Caco-2 (cell line): ENCODE measurements around the gene GPC5. TPM values are rescaled to one million over a fixed set of nuclear protein-coding genes. Genes with fewer than 3 reads are reported as not detected.

Experiments
- BruUV-seq: library from RNA; stranded (reverse); fragments of 400-500 nt; replicated peaks from 2 replicates; lab custom pipeline; 2021; lab: Mats Ljungman, UMichigan
- CTCF ChIA-PET: fragments of 300-600 bp; sonication (Branson Sonifier 250); formaldehyde crosslinking; loops from one replicate; lab custom pipeline; 2022; ENCODE audit warnings: antibody characterized with exemption; lab: Charles Lee
- POLR2A ChIA-PET: fragments of 300-600 bp; sonication (Branson Sonifier 250); formaldehyde crosslinking; loops from one replicate; lab custom pipeline; 2022; ENCODE audit warnings: antibody characterized with exemption; lab: Charles Lee
- DNase-seq, 2 experiments: peaks; one replicate each; pipeline versions ENCODE4 v3.0.0 to v3.0.0-alpha.2; 2020 to 2022
- H3K27me3 ChIP-seq: replicated peaks from 2 replicates; pipeline ENCODE4 v1.6.0; 2011; ENCODE audit warnings: low read length; ENCODE audit not compliant: control insufficient read depth, insufficient read depth
- H3K36me3 ChIP-seq: 2 replicates; pipeline ENCODE4 v1.5.1; 2011; ENCODE audit warnings: low read length; ENCODE audit not compliant: control insufficient read depth, insufficient read depth
- H3K4me1 ChIP-seq: fragments of 250-450 bp; sonication (Bioruptor Pico); 2 replicates; pipeline ENCODE4 v1.5.1; 2020; ENCODE audit warnings: mild to moderate bottlenecking
- H3K4me3 ChIP-seq: 2 replicates; pipeline ENCODE4 v1.5.1; 2011; ENCODE audit warnings: low read depth, mild to moderate bottlenecking, control low read depth, low read length
- H3K9me3 ChIP-seq: fragments of 250-450 bp; sonication (Bioruptor Pico); 2 replicates; pipeline ENCODE4 v1.5.1; 2020; ENCODE audit warnings: mild to moderate bottlenecking, moderate library complexity
- H3K27ac Mint-ChIP-seq: one replicate; pipeline ENCODE4 v1.8.0; 2022; ENCODE audit warnings: mixed read lengths; ENCODE audit not compliant: unreplicated experiment
- H3K27me3 Mint-ChIP-seq: one replicate; pipeline ENCODE4 v1.8.0; 2022; ENCODE audit warnings: mixed read lengths; ENCODE audit not compliant: insufficient read depth, unreplicated experiment
- H3K36me3 Mint-ChIP-seq: one replicate; pipeline ENCODE4 v1.8.0; 2022; ENCODE audit warnings: mild to moderate bottlenecking, mixed read lengths; ENCODE audit not compliant: insufficient read depth, unreplicated experiment
- H3K4me1 Mint-ChIP-seq: one replicate; pipeline ENCODE4 v1.8.0; 2022; ENCODE audit warnings: low read depth, mixed read lengths; ENCODE audit not compliant: unreplicated experiment
- H3K4me3 Mint-ChIP-seq: one replicate; pipeline ENCODE4 v1.8.0; 2022; ENCODE audit warnings: mild to moderate bottlenecking, moderate library complexity, mixed read lengths; ENCODE audit not compliant: unreplicated experiment
- H3K9me3 Mint-ChIP-seq: one replicate; pipeline ENCODE4 v1.8.0; 2022; ENCODE audit warnings: mixed read lengths; ENCODE audit not compliant: unreplicated experiment
- intact Hi-C: fragments of 100-400 bp; cut with micrococcal nuclease; formaldehyde crosslinking; loops from one replicate; pipeline ENCODE4 v1.10.0; 2022; ENCODE audit not compliant: unreplicated experiment
- total RNA-seq: library from RNA; stranded (reverse); gene quantifications from 2 replicates; pipeline ENCODE4 v1.2.3, GENCODE V29; 2022
- TF ChIP-seq, protein P1 (sequence below), 2 experiments: fragments of 200-600 bp in 1 of 2; IDR thresholded peaks; 1 replicate in 1 of 2; 2 replicates in 1 of 2; pipeline versions ENCODE4 v1.5.1 to v1.8.0; 2011 to 2022; ENCODE audit warnings: antibody characterized with exemption in 1 of 2, control low read depth in 1 of 2, inconsistent platforms in 1 of 2, low read depth in 1 of 2, low read length in 1 of 2, mild to moderate bottlenecking in 1 of 2, moderate library complexity in 1 of 2; ENCODE audit not compliant: insufficient read depth in 1 of 2, severe bottlenecking in 1 of 2, unreplicated experiment in 1 of 2

GPC5 gene
- total RNA-seq, 1 experiment from 2014 or later: 4.1 TPM

GRCh38 chr13:91553584-91553983, 155.2 kb downstream of the GPC5 start:
- Histone ChIP-seq H3K27me3 (no peaks in the 10 kb centered on the region), H3K4me1 (0 out of 2 replicates have a peak, but pooled peaks cover 6% of the 10 kb centered on the region), H3K9me3 (peaks cover 10% of the 10 kb centered on the region; the same call in 1 of the 2 replicates), H3K36me3 (no peaks in the 10 kb centered on the region), H3K4me3 (no peak overlapping the region)
- no peak for DNase-seq
- H3K9me3 Mint-ChIP-seq: peaks cover 32% of the 10 kb centered on the region
- TF ChIP-seq, protein P1, sequence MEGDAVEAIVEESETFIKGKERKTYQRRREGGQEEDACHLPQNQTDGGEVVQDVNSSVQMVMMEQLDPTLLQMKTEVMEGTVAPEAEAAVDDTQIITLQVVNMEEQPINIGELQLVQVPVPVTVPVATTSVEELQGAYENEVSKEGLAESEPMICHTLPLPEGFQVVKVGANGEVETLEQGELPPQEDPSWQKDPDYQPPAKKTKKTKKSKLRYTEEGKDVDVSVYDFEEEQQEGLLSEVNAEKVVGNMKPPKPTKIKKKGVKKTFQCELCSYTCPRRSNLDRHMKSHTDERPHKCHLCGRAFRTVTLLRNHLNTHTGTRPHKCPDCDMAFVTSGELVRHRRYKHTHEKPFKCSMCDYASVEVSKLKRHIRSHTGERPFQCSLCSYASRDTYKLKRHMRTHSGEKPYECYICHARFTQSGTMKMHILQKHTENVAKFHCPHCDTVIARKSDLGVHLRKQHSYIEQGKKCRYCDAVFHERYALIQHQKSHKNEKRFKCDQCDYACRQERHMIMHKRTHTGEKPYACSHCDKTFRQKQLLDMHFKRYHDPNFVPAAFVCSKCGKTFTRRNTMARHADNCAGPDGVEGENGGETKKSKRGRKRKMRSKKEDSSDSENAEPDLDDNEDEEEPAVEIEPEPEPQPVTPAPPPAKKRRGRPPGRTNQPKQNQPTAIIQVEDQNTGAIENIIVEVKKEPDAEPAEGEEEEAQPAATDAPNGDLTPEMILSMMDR (IDR thresholded peaks at IDR 0.05; ENCODE audit: insufficient read depth in 1 of 2, low read depth in 1 of 2, low read length in 1 of 2, severe bottlenecking in 1 of 2, unreplicated experiment in 1 of 2): no peak
- H3K27me3 Mint-ChIP-seq: no peaks in the 10 kb centered on the region
- no peak overlapping the region for H3K4me3 Mint-ChIP-seq
- H3K27ac Mint-ChIP-seq: no peak overlapping the region
- CTCF ChIA-PET: no interaction called here
- no peaks in the 10 kb centered on the region for H3K4me1 Mint-ChIP-seq
- intact Hi-C loops: loop anchor here (10.0 kb wide), 1 partner anchor 169 kb away; no protein-coding TSS in a partner anchor
- POLR2A ChIA-PET: no interaction called here
- BruUV-seq: no TSS peak
- H3K36me3 Mint-ChIP-seq: no peaks in the 10 kb centered on the region

DNA sequence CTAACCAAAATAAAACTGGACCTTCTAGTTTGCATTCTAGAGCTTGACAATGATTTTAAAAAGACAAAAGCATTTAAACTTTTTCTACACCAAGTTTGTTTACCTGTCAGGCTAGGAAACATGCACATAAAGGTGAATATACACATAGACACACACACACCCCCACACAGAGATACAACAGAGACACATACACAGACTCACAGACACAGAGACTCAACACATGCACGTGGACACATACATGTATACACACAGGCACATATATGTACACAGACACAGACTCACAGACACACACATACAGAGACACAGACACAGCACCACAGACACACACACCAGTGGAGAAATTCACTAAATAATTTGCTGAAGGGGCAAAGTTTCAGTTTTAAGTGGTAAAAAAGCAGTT, 155.7 kb downstream of the GPC5 start:
- intact Hi-C loops: loop anchor here (10.0 kb wide), 1 partner anchor 169 kb away; no protein-coding TSS in a partner anchor
- Mint-ChIP-seq H3K4me1 (no peaks in the 10 kb centered on the region), H3K27me3 (no peaks in the 10 kb centered on the region), H3K27ac (no peak overlapping the region), H3K4me3 (no peak overlapping the region), H3K36me3 (no peaks in the 10 kb centered on the region), H3K9me3 (peaks cover 26% of the 10 kb centered on the region)
- Histone ChIP-seq H3K4me3 (no peak overlapping the region), H3K4me1 (0 out of 2 replicates have a peak, but pooled peaks cover 6% of the 10 kb centered on the region), H3K36me3 (no peaks in the 10 kb centered on the region), H3K9me3 (peaks cover 6% of the 10 kb centered on the region; the same call in 1 of the 2 replicates), H3K27me3 (no peaks in the 10 kb centered on the region)
- CTCF ChIA-PET: no interaction called here
- no peak for DNase-seq
- POLR2A ChIA-PET: no interaction called here
- BruUV-seq: no TSS peak
- TF ChIP-seq, protein P1 (IDR thresholded peaks at IDR 0.05; ENCODE audit: insufficient read depth in 1 of 2, low read depth in 1 of 2, low read length in 1 of 2, severe bottlenecking in 1 of 2, unreplicated experiment in 1 of 2): no peak

DNA sequence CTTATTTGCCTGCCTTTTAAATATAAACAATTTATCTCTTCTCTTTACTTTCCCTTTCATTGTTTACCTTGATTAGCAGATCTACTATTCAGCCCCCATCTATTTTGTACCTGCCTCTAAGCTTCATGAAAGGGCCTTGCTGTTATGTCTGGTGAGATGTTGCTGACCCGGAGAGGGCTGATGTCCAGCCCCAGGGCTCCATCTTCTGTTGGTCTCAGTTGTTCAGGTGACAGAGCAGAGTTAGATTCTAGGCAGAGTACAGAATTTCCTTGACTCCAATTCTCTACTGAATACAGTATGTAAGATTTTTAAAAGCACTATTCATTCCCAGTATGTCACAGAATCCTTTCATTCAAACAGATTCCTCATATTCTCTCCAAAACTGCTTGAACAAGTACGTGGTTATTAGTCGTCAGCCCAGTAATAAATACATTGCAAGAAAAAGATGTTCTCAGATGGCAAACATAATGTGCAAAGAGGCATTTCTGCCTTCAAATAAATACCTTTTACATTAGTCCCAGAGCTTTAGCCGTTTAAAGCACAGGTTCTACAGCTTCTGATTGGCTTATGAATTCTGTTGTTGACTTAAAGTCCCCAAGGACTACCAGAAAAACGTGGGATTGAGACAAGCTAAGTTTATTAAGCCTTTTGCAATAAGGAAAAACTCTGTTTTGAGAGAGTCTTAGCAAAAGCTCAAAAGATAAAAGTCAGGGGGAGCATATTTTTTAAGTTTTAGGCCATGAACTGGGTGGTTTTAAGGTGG, 159.1 kb downstream of the GPC5 start:
- Histone ChIP-seq H3K27me3 (no peaks in the 10 kb centered on the region), H3K36me3 (no peaks in the 10 kb centered on the region), H3K4me1 (0 out of 2 replicates have a peak, but pooled peaks cover 6% of the 10 kb centered on the region), H3K9me3 (no peaks in the 10 kb centered on the region), H3K4me3 (no peak overlapping the region)
- intact Hi-C loops: loop anchor here (10.0 kb wide), 1 partner anchor 173 kb away; no protein-coding TSS in a partner anchor
- no TSS peak for BruUV-seq
- no peaks in the 10 kb centered on the region for H3K4me1 Mint-ChIP-seq
- DNase-seq: no peak
- ChIA-PET POLR2A (no interaction called here), CTCF (interaction anchor here (1.0 kb wide), 1 partner anchor 176 kb away, joined by 3 read pairs; no protein-coding TSS in a partner anchor)
- H3K4me3 Mint-ChIP-seq: no peak overlapping the region
- no peaks in the 10 kb centered on the region for H3K27me3 Mint-ChIP-seq
- TF ChIP-seq, protein P1 (IDR thresholded peaks at IDR 0.05; ENCODE audit: insufficient read depth in 1 of 2, low read depth in 1 of 2, low read length in 1 of 2, severe bottlenecking in 1 of 2, unreplicated experiment in 1 of 2): no peak
- H3K36me3 Mint-ChIP-seq: no peaks in the 10 kb centered on the region
- no peak overlapping the region for H3K27ac Mint-ChIP-seq
- H3K9me3 Mint-ChIP-seq: peaks cover 10% of the 10 kb centered on the region
